IMR-90 (cell line): ENCODE results near the gene WHRN. TPM values are rescaled to one million over a fixed set of nuclear protein-coding genes. Genes with fewer than 3 reads are reported as not detected.

ENCODE experiments used
- ATAC-seq: fragments of 200-7000 bp; cut with Tn5 transposase; 2 replicates; pipeline ENCODE4 v1.9.1; 2020; ENCODE audit warnings: low read depth, mild to moderate bottlenecking, moderate library complexity
- BruUV-seq: library from RNA; stranded (reverse); fragments of 400-500 nt; replicated peaks from 2 replicates; lab custom pipeline; 2021; lab: Mats Ljungman, UMichigan
- CTCF ChIA-PET: fragments of 300-600 bp; formaldehyde crosslinking; extraction: SDS; loops from one replicate; lab custom pipeline; 2021; ENCODE audit warnings: antibody characterized with exemption; lab: Yijun Ruan, JAX
- POLR2A ChIA-PET: fragments of 300-600 bp; sonication (Branson Sonifier 250); formaldehyde crosslinking; loops from one replicate; lab custom pipeline; 2022; ENCODE audit warnings: antibody characterized with exemption; ENCODE audit not compliant: unreplicated experiment; lab: Charles Lee
- DNase-seq: peaks from one replicate; pipeline ENCODE4 v3.0.0; 2013
- H2AFZ ChIP-seq: replicated peaks from 2 replicates; pipeline ENCODE3; 2013; ENCODE audit warnings: low read length, mild to moderate bottlenecking; ENCODE audit not compliant: poor library complexity
- H2AK5ac ChIP-seq: 2 replicates; pipeline ENCODE4 v1.6.1; 2013; ENCODE audit warnings: low read depth, low read length, inconsistent platforms
- H2AK9ac ChIP-seq: replicated peaks from 2 replicates; pipeline ENCODE3; 2013; ENCODE audit warnings: mild to moderate bottlenecking, low read depth, low read length, moderate library complexity; ENCODE audit not compliant: poor library complexity
- H2BK120ac ChIP-seq: 2 replicates; pipeline ENCODE4 v1.6.1; 2013; ENCODE audit warnings: low read depth, low read length, inconsistent platforms
- H2BK15ac ChIP-seq: 3 replicates; pipeline ENCODE4 v1.6.1; 2013; ENCODE audit warnings: low read depth, low read length, inconsistent platforms
- H2BK20ac ChIP-seq: 2 replicates; pipeline ENCODE4 v1.6.1; 2013; ENCODE audit warnings: low read depth, mild to moderate bottlenecking, inconsistent platforms, low read length, moderate library complexity
- H2BK5ac ChIP-seq: 2 replicates; pipeline ENCODE4 v1.6.1; 2013; ENCODE audit warnings: mild to moderate bottlenecking, low read depth, low read length, inconsistent platforms; ENCODE audit not compliant: poor library complexity, severe bottlenecking
- H3K14ac ChIP-seq: replicated peaks from 2 replicates; pipeline ENCODE4 v1.6.1; 2013; ENCODE audit warnings: low read depth, low read length, inconsistent platforms
- H3K18ac ChIP-seq: 2 replicates; pipeline ENCODE4 v1.6.1; 2013; ENCODE audit warnings: low read depth, low read length, control low read depth
- H3K23ac ChIP-seq: 2 replicates; pipeline ENCODE4 v1.6.1; 2013; ENCODE audit warnings: low read depth, low read length, inconsistent platforms
- H3K27ac ChIP-seq: 2 replicates; pipeline ENCODE4 v1.5.1; 2013; ENCODE audit warnings: mild to moderate bottlenecking, control low read depth, low read length; ENCODE audit not compliant: insufficient read depth
- H3K27me3 ChIP-seq: 2 replicates; pipeline ENCODE4 v1.6.1; 2013; ENCODE audit warnings: low read length; ENCODE audit not compliant: control insufficient read depth, insufficient read depth
- H3K36me3 ChIP-seq: 2 replicates; pipeline ENCODE4 v1.6.1; 2013; ENCODE audit warnings: low read length, mixed read lengths; ENCODE audit not compliant: control insufficient read depth, insufficient read depth
- H3K4ac ChIP-seq: 2 replicates; pipeline ENCODE4 v1.6.1; 2013; ENCODE audit warnings: low read depth, low read length, inconsistent platforms
- H3K4me1 ChIP-seq: 2 replicates; pipeline ENCODE4 v1.6.1; 2013; ENCODE audit warnings: low read length, mixed read lengths; ENCODE audit not compliant: control insufficient read depth, insufficient read depth
- H3K4me2 ChIP-seq: 2 replicates; pipeline ENCODE4 v1.6.1; 2013; ENCODE audit warnings: low read depth, mild to moderate bottlenecking, control low read depth, low read length, moderate library complexity
- H3K4me3 ChIP-seq: 2 replicates; pipeline ENCODE4 v1.5.1; 2013; ENCODE audit warnings: low read depth, mild to moderate bottlenecking, control low read depth, low read length, moderate library complexity; ENCODE audit not compliant: insufficient read depth
- H3K56ac ChIP-seq: 2 replicates; pipeline ENCODE4 v1.6.1; 2013; ENCODE audit warnings: low read length, inconsistent platforms; ENCODE audit not compliant: insufficient read depth; ENCODE audit errors: extremely low read depth
- H3K79me1 ChIP-seq, 2 experiments: 2 replicates each; pipeline ENCODE4 v1.6.1; 2013; ENCODE audit warnings: low read length in 2 of 2, inconsistent platforms in 1 of 2, low read depth in 1 of 2
- H3K9ac ChIP-seq: 2 replicates; pipeline ENCODE4 v1.6.1; 2013; ENCODE audit warnings: low read depth, low read length, control low read depth
- H3K9me1 ChIP-seq: 2 replicates; pipeline ENCODE4 v1.6.1; 2013; ENCODE audit warnings: low read length, inconsistent platforms; ENCODE audit not compliant: insufficient read depth
- H3K9me3 ChIP-seq: 2 replicates; pipeline ENCODE4 v1.6.1; 2013; ENCODE audit warnings: low read length; ENCODE audit not compliant: control insufficient read depth, insufficient read depth
- H4K20me1 ChIP-seq: 2 replicates; pipeline ENCODE4 v1.6.1; 2013; ENCODE audit warnings: low read length, inconsistent platforms; ENCODE audit not compliant: insufficient read depth
- H4K5ac ChIP-seq: 2 replicates; pipeline ENCODE4 v1.6.1; 2013; ENCODE audit warnings: mild to moderate bottlenecking, low read depth, low read length, control low read depth
- H4K8ac ChIP-seq, 2 experiments: 2 replicates each; pipeline ENCODE4 v1.6.1; 2013; ENCODE audit warnings: low read depth in 2 of 2, low read length in 2 of 2, control low read depth in 1 of 2, inconsistent platforms in 1 of 2
- H4K91ac ChIP-seq: 2 replicates; pipeline ENCODE4 v1.6.1; 2013; ENCODE audit warnings: low read depth, low read length, inconsistent platforms; ENCODE audit not compliant: insufficient read depth
- BHLHE40 ChIP-seq: fragments of 150-350 bp; IDR thresholded peaks from 2 replicates; pipeline ENCODE4 v1.6.1; 2016; ENCODE audit warnings: mild to moderate bottlenecking, low read depth, low read length
- CEBPB ChIP-seq: IDR thresholded peaks from 2 replicates; pipeline ENCODE4 v1.6.1; 2012; ENCODE audit warnings: low read depth, low read length, improper control_type of control experiment
- CHD1 ChIP-seq: IDR thresholded peaks from 2 replicates; pipeline ENCODE4 v1.6.1; 2012; ENCODE audit warnings: low read depth, low read length, improper control_type of control experiment
- CTCF ChIP-seq: conservative IDR thresholded peaks from 2 replicates; pipeline ENCODE4 v1.5.1; 2012; ENCODE audit warnings: mild to moderate bottlenecking, low read depth, low read length, improper control_type of control experiment
- ELK1 ChIP-seq: fragments of 150-350 bp; IDR thresholded peaks from 2 replicates; pipeline ENCODE4 v1.6.1; 2016; ENCODE audit warnings: low read depth, mild to moderate bottlenecking, low read length, moderate library complexity, borderline replicate concordance
- FOS ChIP-seq: fragments of 150-350 bp; IDR thresholded peaks from 2 replicates; pipeline ENCODE4 v1.6.1; 2016; ENCODE audit warnings: low read depth, low read length
- MAFK ChIP-seq: IDR thresholded peaks from 2 replicates; pipeline ENCODE4 v1.6.1; 2012; ENCODE audit warnings: low read depth, low read length, improper control_type of control experiment
- MAZ ChIP-seq: IDR thresholded peaks from 2 replicates; pipeline ENCODE4 v1.6.1; 2012; ENCODE audit warnings: low read depth, mild to moderate bottlenecking, low read length, improper control_type of control experiment, moderate library complexity, borderline replicate concordance
- MXI1 ChIP-seq: IDR thresholded peaks from 2 replicates; pipeline ENCODE4 v1.6.1; 2012; ENCODE audit warnings: low read depth, mild to moderate bottlenecking, low read length, moderate library complexity, borderline replicate concordance
- NFE2L2 ChIP-seq: fragments of 150-350 bp; IDR thresholded peaks from 2 replicates; pipeline ENCODE4 v1.6.1; 2016; ENCODE audit warnings: low read depth, mild to moderate bottlenecking, low read length
- POLR2A ChIP-seq: IDR thresholded peaks from 2 replicates; pipeline ENCODE4 v1.6.1; 2012; ENCODE audit warnings: mild to moderate bottlenecking, low read depth, low read length
- RAD21 ChIP-seq: IDR thresholded peaks from 2 replicates; pipeline ENCODE4 v1.6.1; 2012; ENCODE audit warnings: low read length, improper control_type of control experiment
- RCOR1 ChIP-seq: IDR thresholded peaks from 2 replicates; pipeline ENCODE4 v1.6.1; 2012; ENCODE audit warnings: mild to moderate bottlenecking, low read length, improper control_type of control experiment; ENCODE audit not compliant: insufficient replicate concordance
- RFX5 ChIP-seq: IDR thresholded peaks from 2 replicates; pipeline ENCODE4 v1.8.0; 2012; ENCODE audit warnings: low read depth, mild to moderate bottlenecking, low read length, moderate library complexity
- SMC3 ChIP-seq: fragments of 150-350 bp; IDR thresholded peaks from 2 replicates; pipeline ENCODE4 v1.6.1; 2016; ENCODE audit warnings: low read depth, mild to moderate bottlenecking, antibody characterized with exemption, low read length, moderate library complexity
- USF2 ChIP-seq: fragments of 150-350 bp; IDR thresholded peaks from 2 replicates; pipeline ENCODE4 v1.6.1; 2017; ENCODE audit warnings: mild to moderate bottlenecking, antibody characterized with exemption, low read length, low read depth
- WGBS, 2 experiments: methylation state at CpG; one replicate each; pipeline versions ENCODE4 v1.1.5 to v1.1.7; 2013; ENCODE audit warnings: missing lambda C conversion rate in 2 of 2; ENCODE audit not compliant: insufficient read length in 1 of 2; ENCODE audit errors: extremely low coverage in 2 of 2; 5-methylcytosine and 5-hydroxymethylcytosine counted together
- dilution Hi-C: fragments of 300-500 bp; cut with HindIII; formaldehyde crosslinking; loops from one replicate; pipeline ENCODE4 v1.14.3; 2018; ENCODE audit warnings: low sequenced_read_pairs; ENCODE audit not compliant: unreplicated experiment
- in situ Hi-C: fragments of 300-500 bp; cut with MboI; formaldehyde crosslinking; loops from 3 replicates; pipeline ENCODE4 v1.14.3; 2019; ENCODE audit warnings: low sequenced_read_pairs, inconsistent platforms, mixed read lengths
- intact Hi-C: fragments of 100-400 bp; cut with micrococcal nuclease; formaldehyde crosslinking; loops from 2 replicates; pipeline ENCODE4 v1.10.0; 2022
- polyA plus RNA-seq, 3 experiments: library from polyadenylated mRNA; depleted of rRNA; stranded (reverse); fragments of >200 nt; gene quantifications; 2 replicates each; pipeline ENCODE4 v1.2.3, GENCODE V29; 2012; ENCODE audit warnings: low replicate concordance in 1 of 3
- total RNA-seq: library from RNA; depleted of rRNA; stranded (reverse); fragments of >200 nt; gene quantifications from 2 replicates; pipeline ENCODE4 v1.2.3, GENCODE V29; 2012

WHRN gene
- total and polyA plus RNA-seq, 2 of the 4 experiments (the other 2 are of a cell fraction): 0.18 to 2.6 TPM

DNA sequence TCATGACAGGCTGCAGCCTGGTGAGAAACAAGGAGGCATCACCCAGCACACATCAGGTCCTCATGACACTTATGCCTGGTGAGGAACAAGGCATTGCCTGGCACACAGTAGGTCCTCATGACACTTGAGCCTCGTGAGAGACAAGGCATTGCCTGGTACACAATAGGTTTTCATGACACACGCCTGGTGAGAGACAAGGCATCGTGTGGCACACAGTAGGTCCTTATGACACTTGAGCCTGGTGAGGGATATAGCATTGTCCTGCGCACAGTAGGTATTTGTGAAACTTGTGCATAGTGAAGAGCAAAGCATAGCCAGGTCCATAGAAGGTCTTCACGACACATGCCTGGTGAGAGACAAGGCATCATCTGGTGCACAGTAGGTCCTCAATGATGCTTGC is 23.5 kb downstream of the WHRN start:
- intact Hi-C loops (no loop called here), dilution Hi-C loops (no loop called here), in situ Hi-C loops (loop anchor here (10.0 kb wide), 1 partner anchor 533 kb away; no protein-coding TSS in a partner anchor)
- H3K4me1 ChIP-seq: peaks cover 4% of the 10 kb centered on the region
- DNase-seq (no peak), ATAC-seq (no peak)
- no peak overlapping the region for H2AK5ac ChIP-seq
- H3K27ac ChIP-seq: no peak overlapping the region
- no peak overlapping the region for H3K18ac ChIP-seq
- H2BK15ac ChIP-seq: no peak overlapping the region
- no peak overlapping the region for H2BK20ac ChIP-seq
- no peak overlapping the region for H2AK9ac ChIP-seq
- BruUV-seq: no TSS peak
- H3K9me3 ChIP-seq: no peaks in the 10 kb centered on the region
- no peak overlapping the region for H2BK120ac ChIP-seq
- H4K91ac ChIP-seq: no peak overlapping the region
- peaks cover 11% of the 10 kb centered on the region; the same call in 1 of the 2 replicates for H3K9me1 ChIP-seq
- no peak overlapping the region for H4K8ac ChIP-seq
- H3K14ac ChIP-seq: no peak overlapping the region
- WGBS, 2 experiments: 82% methylated on average over 5 of the region's 5 CpGs; no CpG with 5 or more reads in 1 of the 2 experiments
- H4K5ac ChIP-seq: no peak overlapping the region
- H3K27me3 ChIP-seq: peaks cover 4% of the 10 kb centered on the region; the same call in 1 of the 2 replicates
- H3K4me2 ChIP-seq: no peak overlapping the region
- CTCF ChIA-PET: no interaction called here
- no peak overlapping the region for H2AFZ ChIP-seq
- peaks cover 0 to 7% of the 10 kb centered on the region in 2 experiments; a peak in 1 of 4 replicates for H3K79me1 ChIP-seq
- no peak overlapping the region for H3K4me3 ChIP-seq
- POLR2A ChIA-PET: no interaction called here
- TF ChIP-seq CHD1 (no peak), MAZ (no peak), MXI1 (no peak), CTCF (no peak), MAFK (no peak), RFX5 (no peak), RCOR1 (no peak), FOS (no peak), USF2 (no peak), SMC3 (no peak), RAD21 (no peak), POLR2A (no peak), CEBPB (no peak), NFE2L2 (no peak), BHLHE40 (no peak), ELK1 (no peak)
- no peak overlapping the region for H3K4ac ChIP-seq
- H2BK5ac ChIP-seq: no peak overlapping the region
- no peak overlapping the region for H3K56ac ChIP-seq
- no peak overlapping the region for H3K9ac ChIP-seq
- H3K36me3 ChIP-seq: no peaks in the 10 kb centered on the region
- no peaks in the 10 kb centered on the region for H4K20me1 ChIP-seq
- H3K23ac ChIP-seq: no peak overlapping the region
